Measurements from ENCODE around the gene SLC35F4.

- TF ChIP-seq CTCF (conservative IDR thresholded peaks at IDR 0.05; ENCODE audit: low read length) (no peak), EZH2phosphoT487 (IDR thresholded peaks at IDR 0.05; ENCODE audit: borderline replicate concordance) (no peak)
These were observed 283.1 kb downstream of the SLC35F4 start for GRCh38 chr14:57582746-57583145.
